ENCODE data around the gene RIMS4. TPM values are rescaled to one million over a fixed set of nuclear protein-coding genes. Genes with fewer than 3 reads are reported as not detected.

RIMS4 gene
- total and polyA plus RNA-seq, 9 of the 15 experiments (the other 6 are each of a cell fraction or from before 2014, with no cell fraction given): 0.04 TPM; not detected in 8

GRCh38 chr20:44747166-44748004 is 63.0 kb downstream of the RIMS4 start (continued):
- TF ChIP-seq BCOR (IDR thresholded peaks at IDR 0.05): no peak
- peak; percentile 18; the same call in 1 of the 2 replicates for TF ChIP-seq TEAD4 (IDR thresholded peaks at IDR 0.05; ENCODE audit: low read length)
- TF ChIP-seq TEAD4 (CRISPR knock-in tag; IDR thresholded peaks at IDR 0.05; ENCODE audit: borderline replicate concordance): no peak
- TF ChIP-seq CHAMP1 (IDR thresholded peaks at IDR 0.05): no peak
- no peak for TF ChIP-seq MAFF (IDR thresholded peaks at IDR 0.05; ENCODE audit: low read length)
- TF ChIP-seq HMBOX1 (IDR thresholded peaks at IDR 0.05): peak; percentile 73
- no peak for TF ChIP-seq CHD1 (IDR thresholded peaks at IDR 0.05; ENCODE audit: low read length)
- TF ChIP-seq CGGBP1 (CRISPR knock-in tag; IDR thresholded peaks at IDR 0.05): no peak
- no peak for TF ChIP-seq BRF2 (IDR thresholded peaks at IDR 0.05; ENCODE audit: borderline replicate concordance, insufficient read depth, insufficient read length)
- no peak for TF ChIP-seq THAP12 (CRISPR knock-in tag; IDR thresholded peaks at IDR 0.05)
- no peak for TF ChIP-seq HDAC3 (IDR thresholded peaks at IDR 0.05; ENCODE audit: borderline replicate concordance, partially characterized antibody)
- no peak for TF ChIP-seq KDM1A (IDR thresholded peaks at IDR 0.05)
- TF ChIP-seq MCM5 (IDR thresholded peaks at IDR 0.05; ENCODE audit: low read depth): no peak
- no peak for TF ChIP-seq C11orf30 (IDR thresholded peaks at IDR 0.05; ENCODE audit: low read depth)
- TF ChIP-seq MNT (conservative IDR thresholded peaks at IDR 0.05): no peak
- TF ChIP-seq BHLHE40 (IDR thresholded peaks at IDR 0.05; ENCODE audit: low read length): no peak
- no peak for TF ChIP-seq THRAP3 (IDR thresholded peaks at IDR 0.05; ENCODE audit: borderline replicate concordance)
- TF ChIP-seq MXI1 (IDR thresholded peaks at IDR 0.05; ENCODE audit: low read depth, low read length): no peak
- no peak for TF ChIP-seq ZNF589 (CRISPR knock-in tag; IDR thresholded peaks at IDR 0.05; ENCODE audit: low read depth)
